Spleen (tissue), 11 donors: ENCODE data around the gene MACROD2. TPM values are rescaled to one million over a fixed set of nuclear protein-coding genes. Genes with fewer than 3 reads are reported as not detected.

Experiments used
- DNase-seq: peaks from one replicate; pipeline ENCODE4 v3.0.0-alpha.2; 2020
- H3K27ac ChIP-seq, 8 donors: fragments of 200-600 bp; sonication (generic) in 7 of 8; 1 replicate in 4 of 8; 2 replicates in 4 of 8; pipeline versions ENCODE4 v1.5.0 to v1.8.0; 2016 to 2021; ENCODE audit warnings: inconsistent platforms in 4 of 8, mild to moderate bottlenecking in 4 of 8, moderate library complexity in 1 of 8
- H3K27me3 ChIP-seq, 7 donors: fragments of 200-600 bp; sonication (generic) in 6 of 7; replicated peaks in 1 of 7; 1 replicate in 4 of 7; 2 replicates in 3 of 7; pipeline versions ENCODE4 v1.5.0 to v1.8.0; 2016 to 2021; ENCODE audit warnings: inconsistent platforms in 3 of 7, mild to moderate bottlenecking in 1 of 7
- H3K36me3 ChIP-seq, 6 donors: fragments of 200-600 bp; sonication (generic) in 5 of 6; 1 replicate in 4 of 6; 2 replicates in 2 of 6; pipeline versions ENCODE4 v1.5.0 to v1.8.0; 2016 to 2021; ENCODE audit warnings: inconsistent platforms in 2 of 6
- H3K4me1 ChIP-seq, 6 donors: fragments of 200-600 bp; sonication (generic) in 5 of 6; 1 replicate in 3 of 6; 2 replicates in 3 of 6; pipeline versions ENCODE4 v1.5.0 to v1.8.0; 2016 to 2021; ENCODE audit warnings: inconsistent platforms in 3 of 6
- H3K4me3 ChIP-seq, 8 donors: fragments of 200-600 bp; sonication (generic) in 7 of 8; 1 replicate in 4 of 8; 2 replicates in 4 of 8; pipeline versions ENCODE4 v1.5.0 to v1.8.0; 2016 to 2021; ENCODE audit warnings: inconsistent platforms in 4 of 8, mild to moderate bottlenecking in 4 of 8, moderate library complexity in 2 of 8
- H3K9me3 ChIP-seq, 8 donors: fragments of 200-600 bp; sonication (generic) in 7 of 8; 1 replicate in 4 of 8; 2 replicates in 4 of 8; pipeline versions ENCODE4 v1.5.0 to v1.8.0; 2016 to 2021; ENCODE audit warnings: inconsistent platforms in 4 of 8
- CTCF ChIP-seq, 11 experiments: fragments of 200-600 bp in 7 of 11; fragments of 450-650 bp in 4 of 11; sonication (generic) in 4 of 11; IDR thresholded peaks in 8 of 11; conservative IDR thresholded peaks in 3 of 11; 1 replicate in 7 of 11; 2 replicates in 4 of 11; pipeline versions ENCODE4 v1.4.0 to v1.8.0; 2016 to 2021; ENCODE audit warnings: antibody characterized with exemption in 11 of 11, inconsistent platforms in 4 of 11, mild to moderate bottlenecking in 1 of 11
- POLR2A ChIP-seq, 3 donors: fragments of 450-650 bp; IDR thresholded peaks; one replicate each; pipeline ENCODE4 v1.5.1; 2017; ENCODE audit warnings: antibody characterized with exemption in 3 of 3, mild to moderate bottlenecking in 1 of 3
- POLR2AphosphoS5 ChIP-seq, 3 donors: sonication (generic); formaldehyde crosslinking; IDR thresholded peaks; one replicate each; pipeline ENCODE4 v1.5.1; 2017; ENCODE audit warnings: antibody characterized with exemption in 3 of 3
- WGBS, 5 donors: extraction: QIAGEN DNeasy Blood & Tissue Kit in 3 of 5; methylation state at CpG; one replicate each; pipeline versions ENCODE4 v1.1.5 to v1.1.7; 2013 to 2018; 5-methylcytosine and 5-hydroxymethylcytosine counted together
- intact Hi-C: fragments of 100-400 bp; cut with DNase I; formaldehyde crosslinking; loops from one replicate; pipeline ENCODE4 v1.15.0; 2023; ENCODE audit warnings: low total_unique reads
- polyA plus RNA-seq, 3 donors: library from polyadenylated mRNA; stranded (reverse); fragments of 200-250 nt; gene quantifications; one replicate each; pipeline ENCODE4 v1.2.1, GENCODE V29; 2013
- total RNA-seq, 7 donors: library from RNA; depleted of rRNA in 3 of 7; stranded (reverse); fragments of >200 nt in 3 of 7; fragmentation: NEBNext Ultra II Directional in 4 of 7; extraction: Animal tissue kit (Norgen Biotek cat#: 25700) in 4 of 7; gene quantifications; one replicate each; pipeline versions ENCODE4 v1.1.0 to v1.2.1, GENCODE V29; 2016 to 2021
- donor health status: healthy with polysubstance abuse.
- donor health status: DM: no; HTN: no; CAD: no; lungs with moderate emphysema.
- donor health status: DM: no; HTN: no; CAD: no.
- donor health status: Bipolar disorder and iron deficiency.
- donor health status: healthy.
- donor health status: DM: no; HTN: no; CAD: no.
- donor health status: DM: yes; HTN: yes; CAD: no.

Gene MACROD2
- total and polyA plus RNA-seq, 10 donors: 1.5 to 4.7 (median 3.4) TPM

- Histone ChIP-seq H3K27me3 (no peaks in the 10 kb centered on the region), H3K36me3 (no peaks in the 10 kb centered on the region), H3K27ac (no peak overlapping the region), H3K9me3 (peaks cover 0 to 2% (median 0%) of the 10 kb centered on the region in 8 donors), H3K4me3 (no peak overlapping the region), H3K4me1 (no peaks in the 10 kb centered on the region)
- WGBS, 5 donors: 59 to 83% (median 77%) methylated on average over 2 of the region's 2 CpGs
- TF ChIP-seq POLR2AphosphoS5 (IDR thresholded peaks at IDR 0.05) (no peak), POLR2A (IDR thresholded peaks at IDR 0.05) (no peak), CTCF (IDR thresholded peaks at IDR 0.05 in 8 of 11, conservative IDR thresholded peaks at IDR 0.05 in 3 of 11) (no peak)
- DNase-seq: no peak
- intact Hi-C loops: no loop called here
Observed at GRCh38 chr20:14418376-14418775, 423.1 kb downstream of the MACROD2 start.

GRCh38 chr20:14422892-14423291 lies 427.6 kb downstream of the MACROD2 start:
- DNase-seq: no peak
- no peak overlapping the region for H3K27ac ChIP-seq
- no peaks in the 10 kb centered on the region for H3K4me1 ChIP-seq
- no peaks in the 10 kb centered on the region for H3K27me3 ChIP-seq
- WGBS, 5 donors: 75 to 88% (median 79%) methylated on average over 4 of the region's 4 CpGs
- no peak for TF ChIP-seq CTCF (IDR thresholded peaks at IDR 0.05 in 8 of 11, conservative IDR thresholded peaks at IDR 0.05 in 3 of 11)
- TF ChIP-seq POLR2A (IDR thresholded peaks at IDR 0.05): no peak
- TF ChIP-seq POLR2AphosphoS5 (IDR thresholded peaks at IDR 0.05): no peak
- intact Hi-C loops: no loop called here
- H3K36me3 ChIP-seq: no peaks in the 10 kb centered on the region
- peaks cover 0 to 3% (median 0%) of the 10 kb centered on the region in 8 donors for H3K9me3 ChIP-seq
- H3K4me3 ChIP-seq: no peak overlapping the region

GRCh38 chr20:14431568-14431967 lies 436.3 kb downstream of the MACROD2 start:
- Histone ChIP-seq H3K36me3 (no peaks in the 10 kb centered on the region), H3K4me1 (no peaks in the 10 kb centered on the region), H3K4me3 (no peak overlapping the region), H3K9me3 (peaks cover 0 to 6% (median 0%) of the 10 kb centered on the region in 8 donors), H3K27ac (no peak overlapping the region), H3K27me3 (no peaks in the 10 kb centered on the region)
- TF ChIP-seq CTCF (IDR thresholded peaks at IDR 0.05 in 8 of 11, conservative IDR thresholded peaks at IDR 0.05 in 3 of 11): no peak
- no peak for TF ChIP-seq POLR2A (IDR thresholded peaks at IDR 0.05)
- TF ChIP-seq POLR2AphosphoS5 (IDR thresholded peaks at IDR 0.05): no peak
- intact Hi-C loops: no loop called here
- WGBS, 5 donors: 62 to 85% (median 79%) methylated on average over 2 of the region's 2 CpGs
- no peak for DNase-seq

- peaks cover 0 to 6% (median 0%) of the 10 kb centered on the region in 8 donors for H3K9me3 ChIP-seq
- H3K27ac ChIP-seq: no peak overlapping the region
- TF ChIP-seq POLR2A (IDR thresholded peaks at IDR 0.05): no peak
- no peak for TF ChIP-seq POLR2AphosphoS5 (IDR thresholded peaks at IDR 0.05)
- no peak for TF ChIP-seq CTCF (IDR thresholded peaks at IDR 0.05 in 8 of 11, conservative IDR thresholded peaks at IDR 0.05 in 3 of 11)
- H3K4me1 ChIP-seq: no peaks in the 10 kb centered on the region
- H3K27me3 ChIP-seq: no peaks in the 10 kb centered on the region
- H3K4me3 ChIP-seq: no peak overlapping the region
- H3K36me3 ChIP-seq: no peaks in the 10 kb centered on the region
- intact Hi-C loops: no loop called here
- no peak for DNase-seq
- WGBS, 5 donors: 71 to 85% (median 82%) methylated on average over 4 of the region's 4 CpGs
Observed at GRCh38 chr20:14432085-14432484, 436.8 kb downstream of the MACROD2 start.
